ENCODE results near the gene TMEM18.

Gene TMEM18

DNA sequence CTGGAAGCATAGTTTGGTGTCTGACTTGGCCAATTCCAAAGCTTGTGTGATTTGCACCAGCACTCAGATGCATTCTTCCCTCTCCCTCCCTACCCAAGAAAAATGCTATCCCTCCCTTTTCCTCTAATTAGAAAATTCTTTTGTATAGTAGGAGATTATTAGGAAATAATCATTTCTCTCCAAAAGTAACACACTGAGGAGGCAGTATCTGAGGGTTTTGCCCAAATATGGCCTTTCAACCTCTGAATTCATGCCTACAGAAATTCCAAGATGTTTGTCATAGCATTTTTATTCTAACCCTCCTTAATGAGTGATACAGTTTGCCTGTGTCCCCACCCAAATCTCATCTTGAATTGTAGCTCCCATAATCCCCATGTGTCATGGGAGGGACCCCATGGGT, 5.0 kb upstream of the TMEM18 start:
- TF ChIP-seq SIN3A (IDR thresholded peaks at IDR 0.05; ENCODE audit: borderline replicate concordance, insufficient read depth, low read length) (no peak), TAF1 (IDR thresholded peaks at IDR 0.05; ENCODE audit: borderline replicate concordance, insufficient read depth, low read length) (no peak), FOXP2 (optimal IDR thresholded peaks at IDR 0.05; ENCODE audit: borderline replicate concordance, extremely low read depth, extremely low read length, insufficient read depth) (no peak), POLR2AphosphoS5 (IDR thresholded peaks at IDR 0.05; ENCODE audit: low read depth, low read length) (no peak)
- TF ChIP-seq, protein P1, sequence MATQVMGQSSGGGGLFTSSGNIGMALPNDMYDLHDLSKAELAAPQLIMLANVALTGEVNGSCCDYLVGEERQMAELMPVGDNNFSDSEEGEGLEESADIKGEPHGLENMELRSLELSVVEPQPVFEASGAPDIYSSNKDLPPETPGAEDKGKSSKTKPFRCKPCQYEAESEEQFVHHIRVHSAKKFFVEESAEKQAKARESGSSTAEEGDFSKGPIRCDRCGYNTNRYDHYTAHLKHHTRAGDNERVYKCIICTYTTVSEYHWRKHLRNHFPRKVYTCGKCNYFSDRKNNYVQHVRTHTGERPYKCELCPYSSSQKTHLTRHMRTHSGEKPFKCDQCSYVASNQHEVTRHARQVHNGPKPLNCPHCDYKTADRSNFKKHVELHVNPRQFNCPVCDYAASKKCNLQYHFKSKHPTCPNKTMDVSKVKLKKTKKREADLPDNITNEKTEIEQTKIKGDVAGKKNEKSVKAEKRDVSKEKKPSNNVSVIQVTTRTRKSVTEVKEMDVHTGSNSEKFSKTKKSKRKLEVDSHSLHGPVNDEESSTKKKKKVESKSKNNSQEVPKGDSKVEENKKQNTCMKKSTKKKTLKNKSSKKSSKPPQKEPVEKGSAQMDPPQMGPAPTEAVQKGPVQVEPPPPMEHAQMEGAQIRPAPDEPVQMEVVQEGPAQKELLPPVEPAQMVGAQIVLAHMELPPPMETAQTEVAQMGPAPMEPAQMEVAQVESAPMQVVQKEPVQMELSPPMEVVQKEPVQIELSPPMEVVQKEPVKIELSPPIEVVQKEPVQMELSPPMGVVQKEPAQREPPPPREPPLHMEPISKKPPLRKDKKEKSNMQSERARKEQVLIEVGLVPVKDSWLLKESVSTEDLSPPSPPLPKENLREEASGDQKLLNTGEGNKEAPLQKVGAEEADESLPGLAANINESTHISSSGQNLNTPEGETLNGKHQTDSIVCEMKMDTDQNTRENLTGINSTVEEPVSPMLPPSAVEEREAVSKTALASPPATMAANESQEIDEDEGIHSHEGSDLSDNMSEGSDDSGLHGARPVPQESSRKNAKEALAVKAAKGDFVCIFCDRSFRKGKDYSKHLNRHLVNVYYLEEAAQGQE (IDR thresholded peaks at IDR 0.05; ENCODE audit: insufficient read depth in 1 of 2, low read depth in 2 of 2, low read length in 2 of 2), result no peak

DNA sequence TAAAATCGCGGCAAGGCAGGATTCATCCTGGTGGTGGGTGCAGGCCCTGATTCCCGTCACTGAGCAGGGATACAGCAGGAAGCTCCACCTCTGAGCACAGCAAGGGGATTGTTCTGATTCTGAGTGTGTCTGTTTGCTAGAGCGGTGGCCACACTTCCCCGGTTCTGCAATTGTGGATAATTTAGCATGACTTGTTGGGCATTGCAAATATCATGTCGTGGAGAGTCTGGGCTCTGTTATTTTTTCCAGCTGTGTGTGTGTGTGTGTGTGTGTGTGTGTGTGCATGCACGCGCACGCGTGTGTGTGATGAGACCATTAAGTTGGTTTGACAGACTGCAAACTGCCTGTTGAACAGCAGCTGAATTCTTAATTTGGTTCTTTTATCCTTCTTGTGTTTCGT, 4.1 kb upstream of the TMEM18 start:
- TF ChIP-seq SIN3A (IDR thresholded peaks at IDR 0.05; ENCODE audit: borderline replicate concordance, insufficient read depth, low read length), result no peak

DNA sequence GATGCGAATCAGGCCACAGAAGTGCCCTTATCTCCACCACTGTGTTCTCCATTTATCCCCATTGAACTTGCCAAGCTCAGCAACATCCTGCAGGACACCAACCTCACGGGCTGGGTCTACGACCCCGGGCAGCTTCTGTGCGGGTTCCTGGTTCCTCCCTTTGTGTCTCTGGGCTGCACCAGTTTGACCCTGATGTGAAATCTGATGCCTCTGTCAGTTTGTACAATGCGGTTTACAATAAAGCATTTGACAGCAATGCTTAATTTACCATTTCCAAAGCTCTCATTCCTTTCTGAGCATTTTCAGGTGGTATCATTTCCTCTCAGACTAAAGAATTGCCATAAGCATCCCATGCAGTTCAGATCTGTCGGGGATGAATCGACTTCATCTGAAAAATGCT, 3.3 kb upstream of the TMEM18 start:
- TF ChIP-seq TAF1 (IDR thresholded peaks at IDR 0.05; ENCODE audit: borderline replicate concordance, insufficient read depth, low read length), result no peak
- TF ChIP-seq, protein P1 (IDR thresholded peaks at IDR 0.05; ENCODE audit: insufficient read depth in 1 of 2, low read depth in 2 of 2, low read length in 2 of 2), result no peak
- TF ChIP-seq POLR2AphosphoS5 (IDR thresholded peaks at IDR 0.05; ENCODE audit: low read depth, low read length), result no peak
- TF ChIP-seq FOXP2 (optimal IDR thresholded peaks at IDR 0.05; ENCODE audit: borderline replicate concordance, extremely low read depth, extremely low read length, insufficient read depth), result no peak
- TF ChIP-seq SIN3A (IDR thresholded peaks at IDR 0.05; ENCODE audit: borderline replicate concordance, insufficient read depth, low read length), result no peak

DNA sequence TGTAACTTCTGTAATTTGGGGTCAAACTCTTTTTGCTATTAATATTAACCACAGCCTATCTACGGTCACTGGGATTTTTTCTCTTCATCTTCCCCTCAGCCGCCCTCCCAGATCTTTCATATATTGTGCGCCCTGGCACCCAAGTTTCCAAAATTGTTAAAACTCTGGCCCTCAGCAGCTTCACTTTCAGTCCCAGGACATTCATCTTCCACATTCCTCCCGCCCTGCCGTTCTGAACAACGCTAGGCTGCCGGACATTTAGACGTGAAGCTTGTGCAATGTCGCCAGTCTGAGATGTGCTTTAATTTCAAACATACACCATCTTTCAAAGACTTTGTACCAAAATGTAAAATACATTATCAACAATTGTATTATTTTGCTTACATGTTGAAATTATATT, 1.8 kb upstream of the TMEM18 start:
- TF ChIP-seq TAF1 (IDR thresholded peaks at IDR 0.05; ENCODE audit: borderline replicate concordance, insufficient read depth, low read length), result no peak
- TF ChIP-seq FOXP2 (optimal IDR thresholded peaks at IDR 0.05; ENCODE audit: borderline replicate concordance, extremely low read depth, extremely low read length, insufficient read depth), result no peak
- no peak for TF ChIP-seq POLR2AphosphoS5 (IDR thresholded peaks at IDR 0.05; ENCODE audit: low read depth, low read length)
- TF ChIP-seq, protein P1 (IDR thresholded peaks at IDR 0.05; ENCODE audit: insufficient read depth in 1 of 2, low read depth in 2 of 2, low read length in 2 of 2), result no peak
- no peak for TF ChIP-seq SIN3A (IDR thresholded peaks at IDR 0.05; ENCODE audit: borderline replicate concordance, insufficient read depth, low read length)

DNA sequence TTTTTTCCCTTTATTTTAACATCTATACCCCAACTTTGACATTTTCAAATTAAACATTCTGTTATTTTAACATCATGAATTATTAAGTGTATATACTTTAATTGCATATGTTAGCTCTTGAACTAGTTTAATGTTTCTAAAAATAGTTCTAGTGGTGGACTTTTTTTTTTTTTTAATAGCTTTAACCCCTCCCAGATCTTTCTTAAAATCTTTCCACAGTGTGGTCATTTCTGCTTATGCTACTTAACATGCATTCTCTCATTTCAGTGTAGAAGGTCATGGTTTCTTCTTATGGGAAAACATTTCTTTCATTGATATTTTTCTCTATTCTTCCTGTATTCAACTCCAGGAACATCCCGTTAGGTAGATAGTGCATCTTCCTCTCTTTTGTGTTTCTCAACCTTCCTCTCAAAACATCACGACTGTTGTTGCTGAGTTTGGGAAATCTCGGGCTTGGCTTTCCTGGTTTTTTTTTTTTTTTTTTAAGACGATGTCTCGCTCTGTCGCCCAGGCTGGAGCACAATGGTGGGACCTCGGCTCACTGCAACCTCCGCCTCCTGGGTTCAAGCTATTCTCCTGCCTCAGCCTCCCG, 849 bp upstream of the TMEM18 start:
- no peak for TF ChIP-seq TAF1 (IDR thresholded peaks at IDR 0.05; ENCODE audit: borderline replicate concordance, insufficient read depth, low read length)
- TF ChIP-seq, protein P1 (IDR thresholded peaks at IDR 0.05; ENCODE audit: insufficient read depth in 1 of 2, low read depth in 2 of 2, low read length in 2 of 2), result no peak
- TF ChIP-seq FOXP2 (optimal IDR thresholded peaks at IDR 0.05; ENCODE audit: borderline replicate concordance, extremely low read depth, extremely low read length, insufficient read depth), result no peak
- no peak for TF ChIP-seq SIN3A (IDR thresholded peaks at IDR 0.05; ENCODE audit: borderline replicate concordance, insufficient read depth, low read length)
- TF ChIP-seq POLR2AphosphoS5 (IDR thresholded peaks at IDR 0.05; ENCODE audit: low read depth, low read length), result no peak

Measured in PFSK-1 (cell line).